Adrenal gland (tissue), 12 donors: ENCODE data around the gene PRPF38A. TPM values are rescaled to one million over a fixed set of nuclear protein-coding genes. Genes with fewer than 3 reads are reported as not detected.

Experiments used
- DNase-seq, 7 donors: peaks; one replicate each; pipeline ENCODE4 v3.0.0-alpha.2; 2019 to 2020
- H3K27ac ChIP-seq, 5 donors: fragments of 200-600 bp; sonication (generic) in 4 of 5; 1 replicate in 3 of 5; 2 replicates in 2 of 5; pipeline versions ENCODE4 v1.5.1 to v1.8.0; 2016 to 2020; ENCODE audit warnings: mild to moderate bottlenecking in 1 of 5
- H3K27me3 ChIP-seq: fragments of 200-600 bp; 2 replicates; pipeline ENCODE4 v1.8.0; 2021
- H3K36me3 ChIP-seq, 2 donors: fragments of 200-600 bp; replicated peaks in 1 of 2; 1 replicate in 1 of 2; 2 replicates in 1 of 2; pipeline versions ENCODE4 v1.5.1 to v1.8.0; 2018 to 2022
- H3K4me1 ChIP-seq, 2 donors: fragments of 200-600 bp; replicated peaks in 1 of 2; 1 replicate in 1 of 2; 2 replicates in 1 of 2; pipeline versions ENCODE4 v1.5.1 to v1.8.0; 2018 to 2021
- H3K4me3 ChIP-seq, 4 donors: fragments of 200-600 bp; sonication (generic) in 3 of 4; one replicate each; pipeline ENCODE4 v1.5.1; 2016 to 2018
- H3K9me3 ChIP-seq, 3 donors: fragments of 200-600 bp; sonication (generic) in 1 of 3; replicated peaks in 1 of 3; 1 replicate in 2 of 3; 2 replicates in 1 of 3; pipeline versions ENCODE4 v1.5.1 to v1.8.0; 2016 to 2021
- CTCF ChIP-seq, 6 experiments: fragments of 450-650 bp in 4 of 6; fragments of 200-600 bp in 2 of 6; sonication (generic) in 1 of 6; IDR thresholded peaks; 1 replicate in 5 of 6; 2 replicates in 1 of 6; pipeline versions ENCODE4 v1.5.1 to v1.8.0; 2016 to 2021; ENCODE audit warnings: antibody characterized with exemption in 6 of 6, mild to moderate bottlenecking in 2 of 6, moderate library complexity in 1 of 6
- POLR2A ChIP-seq, 2 donors: fragments of 450-650 bp; IDR thresholded peaks; one replicate each; pipeline ENCODE4 v1.6.1; 2017; ENCODE audit warnings: antibody characterized with exemption in 2 of 2, mild to moderate bottlenecking in 2 of 2, moderate library complexity in 1 of 2
- WGBS, 4 donors: extraction: QIAGEN DNeasy Blood & Tissue Kit in 2 of 4; methylation state at CpG; one replicate each; pipeline versions ENCODE4 v1.1.5 to v1.1.7; 2013 to 2017; 5-methylcytosine and 5-hydroxymethylcytosine counted together
- intact Hi-C, 2 donors: fragments of 100-400 bp; cut with DNase I; formaldehyde crosslinking; loops; one replicate each; pipeline versions ENCODE4 v1.14.1 to v1.15.0; 2022 to 2023
- polyA plus RNA-seq, 3 donors: library from polyadenylated mRNA; stranded (reverse); fragments of 200-250 nt in 2 of 3; fragments of 350-450 nt in 1 of 3; fragmentation: Illumina TruSeq in 1 of 3; extraction: RNeasy Lipid Tissue Mini Kit (QIAGEN cat#74804) in 1 of 3; gene quantifications; one replicate each; pipeline ENCODE4 v1.2.3, GENCODE V29; 2013 to 2014
- total RNA-seq, 9 donors: library from RNA; depleted of rRNA in 4 of 9; stranded (reverse); fragments of >200 nt in 4 of 9; fragments of 120-200 nt in 1 of 9; fragmentation: NEBNext Ultra II Directional in 1 of 9; extraction: Animal tissue kit (Norgen Biotek cat#: 25700) in 1 of 9; gene quantifications; one replicate each; pipeline versions ENCODE4 v1.1.0 to v1.2.4, GENCODE V29; 2013 to 2023
- donor health status: healthy with polysubstance abuse.
- donor health status: Bipolar disorder and iron deficiency.
- donor health status: DM: yes; HTN: yes; CAD: no.
- donor health status: DM: no; HTN: no; CAD: no.
- donor health status: DM: no; HTN: no; CAD: no.
- donor health status: DM: yes; HTN: yes; CAD: no.

The PRPF38A gene
- total and polyA plus RNA-seq, 12 donors, result 5.1 to 33.7 (median 18.6) TPM

- intact Hi-C loops, result loop anchor here in 1 of 2 donors (10.0 kb wide), 1 partner anchor 282 kb away; no protein-coding TSS in a partner anchor
- H3K27me3 ChIP-seq, result no peaks in the 10 kb centered on the region
- H3K4me1 ChIP-seq, result peaks cover 9 to 22% of the 10 kb centered on the region in 2 donors
- DNase-seq, result no peak
- H3K9me3 ChIP-seq, result no peaks in the 10 kb centered on the region
- TF ChIP-seq POLR2A (IDR thresholded peaks at IDR 0.05), result no peak
- no peak for TF ChIP-seq CTCF (IDR thresholded peaks at IDR 0.05)
- peaks cover 0 to 3% of the 10 kb centered on the region in 2 donors for H3K36me3 ChIP-seq
- H3K27ac ChIP-seq, result no peak overlapping the region
- WGBS, 4 donors, result 68 to 76% (median 73%) methylated on average over 3 of the region's 3 CpGs
- no peak overlapping the region for H3K4me3 ChIP-seq
Measured at GRCh38 chr1:52402860-52403240, 1.6 kb upstream of the PRPF38A start.

- 0 to 1% (median 0%) methylated on average over 16 of the region's 16 CpGs for WGBS, 4 donors
- peak; percentile 33 to 67 (median 58) for DNase-seq
- intact Hi-C loops, result loop anchor here in 1 of 2 donors (10.0 kb wide), 1 partner anchor 281 kb away; no protein-coding TSS in a partner anchor
- Histone ChIP-seq H3K27me3 (no peaks in the 10 kb centered on the region), H3K36me3 (peaks cover 0 to 10% of the 10 kb centered on the region in 2 donors), H3K4me3 (peak overlapping the region in 3 of 4 donors; percentile 53 to 89 (median 85)), H3K27ac (peak overlapping the region in 4 of 5 donors; percentile 36 to 96 (median 78)), H3K4me1 (peaks cover 9 to 22% of the 10 kb centered on the region in 2 donors), H3K9me3 (no peaks in the 10 kb centered on the region)
- TF ChIP-seq POLR2A (IDR thresholded peaks at IDR 0.05), result no peak
- no peak for TF ChIP-seq CTCF (IDR thresholded peaks at IDR 0.05)
Measured at GRCh38 chr1:52403566-52404115, 761 bp upstream of the PRPF38A start.

GRCh38 chr1:52404975-52405338, 555 bp downstream of the PRPF38A start:
- H3K4me1 ChIP-seq, result peaks cover 9 to 22% of the 10 kb centered on the region in 2 donors
- H3K27me3 ChIP-seq, result no peaks in the 10 kb centered on the region
- H3K4me3 ChIP-seq, result peak overlapping the region; percentile 73 to 89 (median 86)
- 1 to 4% (median 4%) methylated on average over 6 to 8 of the region's 8 CpGs for WGBS, 4 donors
- H3K36me3 ChIP-seq, result peaks cover 0 to 20% of the 10 kb centered on the region in 2 donors
- no peaks in the 10 kb centered on the region for H3K9me3 ChIP-seq
- peak overlapping the region in 4 of 5 donors; percentile 79 to 96 (median 88) for H3K27ac ChIP-seq
- peak in 1 of 6 experiments; percentile 5 for TF ChIP-seq CTCF (IDR thresholded peaks at IDR 0.05)
- no peak for TF ChIP-seq POLR2A (IDR thresholded peaks at IDR 0.05)
- DNase-seq, result no peak
- intact Hi-C loops, result loop anchor here in 1 of 2 donors (10.0 kb wide), 1 partner anchor 280 kb away; no protein-coding TSS in a partner anchor

- no peak overlapping the region for H3K27ac ChIP-seq
- no peak for TF ChIP-seq POLR2A (IDR thresholded peaks at IDR 0.05)
- no peak for TF ChIP-seq CTCF (IDR thresholded peaks at IDR 0.05)
- no peak for DNase-seq
- no peak overlapping the region for H3K4me3 ChIP-seq
- H3K9me3 ChIP-seq, result no peaks in the 10 kb centered on the region
- intact Hi-C loops, result no loop called here
- 96 to 100% (median 96%) methylated on average over 10 of the region's 10 CpGs for WGBS, 4 donors
- H3K36me3 ChIP-seq, result peaks cover 0 to 95% of the 10 kb centered on the region in 2 donors
- H3K27me3 ChIP-seq, result no peaks in the 10 kb centered on the region
- no peaks in the 10 kb centered on the region for H3K4me1 ChIP-seq
Measured at GRCh38 chr1:52413410-52413989, 9.1 kb downstream of the PRPF38A start.
